ENCODE results near the gene NRARP. TPM values are rescaled to one million over a fixed set of nuclear protein-coding genes. Genes with fewer than 3 reads are reported as not detected.

NRARP gene
- polyA plus RNA-seq, 1 donor = 3.9 TPM

- no peak for DNase-seq
These were observed 8.3 kb upstream of the NRARP start for GRCh38 chr9:137310189-137311052.

GRCh38 chr9:137309368-137310188 lies 7.5 kb upstream of the NRARP start:
- DNase-seq = no peak

- no peak for DNase-seq
These were observed 6.1 kb upstream of the NRARP start for GRCh38 chr9:137308057-137308619.

GRCh38 chr9:137307255-137308056 lies 5.4 kb upstream of the NRARP start:
- DNase-seq = no peak

- no peak for DNase-seq
These were observed 4.8 kb upstream of the NRARP start for GRCh38 chr9:137306850-137307254.

GRCh38 chr9:137306066-137306849 lies 4.2 kb upstream of the NRARP start:
- DNase-seq = no peak

- DNase-seq = no peak
These were observed 3.7 kb upstream of the NRARP start for GRCh38 chr9:137305798-137306065.

- no peak for DNase-seq
These were observed 3.2 kb upstream of the NRARP start for GRCh38 chr9:137305060-137305797.

- no peak for DNase-seq
These were observed 2.5 kb upstream of the NRARP start for GRCh38 chr9:137304383-137305059.

GRCh38 chr9:137303893-137304382 lies 1.9 kb upstream of the NRARP start:
- DNase-seq = no peak

- DNase-seq = no peak
These were observed 1.3 kb upstream of the NRARP start for GRCh38 chr9:137303151-137303892.

- no peak for DNase-seq
These were observed 529 bp upstream of the NRARP start for GRCh38 chr9:137302449-137303150.

- DNase-seq = no peak
These were observed 757 bp downstream of the NRARP start for GRCh38 chr9:137301081-137301947.

- no peak for DNase-seq
These were observed 1.4 kb downstream of the NRARP start for GRCh38 chr9:137300567-137301080.

- DNase-seq = no peak
These were observed 2.1 kb downstream of the NRARP start for GRCh38 chr9:137299938-137300337.

GRCh38 chr9:137299203-137299565 lies 2.9 kb downstream of the NRARP start:
- DNase-seq = no peak

GRCh38 chr9:137298401-137299202 lies 3.5 kb downstream of the NRARP start:
- DNase-seq = no peak

Measured in hindlimb muscle (tissue), 1 donor.